Measurements from ENCODE around the gene PCDHGA2.

The PCDHGA2 gene

DNA sequence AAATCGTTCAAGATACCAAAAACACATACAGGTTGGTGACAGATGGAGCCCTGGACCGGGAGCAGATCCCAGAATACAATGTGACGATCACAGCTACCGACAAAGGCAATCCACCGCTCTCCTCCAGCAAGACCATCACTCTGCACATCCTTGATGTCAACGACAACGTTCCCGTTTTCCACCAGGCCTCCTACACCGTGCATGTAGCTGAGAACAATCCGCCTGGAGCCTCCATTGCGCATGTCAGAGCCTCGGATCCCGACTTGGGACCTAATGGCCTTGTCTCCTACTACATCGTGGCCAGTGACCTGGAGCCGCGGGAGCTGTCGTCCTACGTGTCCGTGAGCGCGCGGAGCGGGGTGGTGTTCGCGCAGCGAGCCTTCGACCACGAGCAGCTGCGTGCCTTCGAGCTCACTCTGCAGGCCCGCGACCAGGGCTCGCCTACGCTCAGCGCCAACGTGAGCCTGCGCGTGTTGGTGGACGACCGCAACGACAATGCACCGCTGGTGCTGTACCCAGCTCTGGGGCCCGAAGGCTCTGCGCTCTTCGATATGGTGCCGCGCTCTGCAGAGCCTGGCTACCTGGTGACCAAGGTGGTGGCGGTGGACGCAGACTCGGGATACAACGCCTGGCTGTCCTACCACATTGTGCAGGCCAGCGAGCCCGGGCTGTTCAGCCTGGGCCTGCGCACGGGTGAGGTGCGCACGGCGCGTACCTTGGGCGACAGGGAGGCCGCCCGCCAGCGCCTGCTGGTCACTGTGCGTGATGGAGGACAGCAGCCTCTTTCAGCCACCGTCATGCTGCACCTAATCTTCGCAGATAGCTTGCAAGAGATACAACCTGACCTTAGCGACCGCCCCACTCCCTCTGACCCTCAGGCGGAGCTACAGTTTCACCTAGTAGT lies 33.3 kb downstream of the PCDHGA2 start:
- no peak overlapping the region for H3K27ac ChIP-seq (ENCODE audit: extremely low read depth, low read depth, low read length)
- H3K4me3 ChIP-seq (ENCODE audit: low read depth, low read length): no peak overlapping the region
- CTCF ChIA-PET: interaction anchor here (0.9 to 3.3 kb wide), 8 partner anchors 16 to 194 kb away, joined by 3 to 22 read pairs (median 6); partner anchors contain the start of genes PCDHGA2, PCDHGA4, PCDHGB1 and PCDHGB5
- H3K9me3 ChIP-seq (ENCODE audit: control insufficient read depth, insufficient read depth, low read depth, low read length): no peaks in the 10 kb centered on the region; the same call in 1 of the 2 replicates
- H3K4me1 ChIP-seq (ENCODE audit: control insufficient read depth, insufficient read depth, low read length): no peaks in the 10 kb centered on the region
- no peaks in the 10 kb centered on the region for H3K36me3 ChIP-seq (ENCODE audit: control insufficient read depth in 2 of 2, insufficient read depth in 1 of 2, low read length in 2 of 2)
- TF ChIP-seq, protein P1, sequence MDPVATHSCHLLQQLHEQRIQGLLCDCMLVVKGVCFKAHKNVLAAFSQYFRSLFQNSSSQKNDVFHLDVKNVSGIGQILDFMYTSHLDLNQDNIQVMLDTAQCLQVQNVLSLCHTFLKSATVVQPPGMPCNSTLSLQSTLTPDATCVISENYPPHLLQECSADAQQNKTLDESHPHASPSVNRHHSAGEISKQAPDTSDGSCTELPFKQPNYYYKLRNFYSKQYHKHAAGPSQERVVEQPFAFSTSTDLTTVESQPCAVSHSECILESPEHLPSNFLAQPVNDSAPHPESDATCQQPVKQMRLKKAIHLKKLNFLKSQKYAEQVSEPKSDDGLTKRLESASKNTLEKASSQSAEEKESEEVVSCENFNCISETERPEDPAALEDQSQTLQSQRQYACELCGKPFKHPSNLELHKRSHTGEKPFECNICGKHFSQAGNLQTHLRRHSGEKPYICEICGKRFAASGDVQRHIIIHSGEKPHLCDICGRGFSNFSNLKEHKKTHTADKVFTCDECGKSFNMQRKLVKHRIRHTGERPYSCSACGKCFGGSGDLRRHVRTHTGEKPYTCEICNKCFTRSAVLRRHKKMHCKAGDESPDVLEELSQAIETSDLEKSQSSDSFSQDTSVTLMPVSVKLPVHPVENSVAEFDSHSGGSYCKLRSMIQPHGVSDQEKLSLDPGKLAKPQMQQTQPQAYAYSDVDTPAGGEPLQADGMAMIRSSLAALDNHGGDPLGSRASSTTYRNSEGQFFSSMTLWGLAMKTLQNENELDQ (tag by site-specific recombination; IDR thresholded peaks at IDR 0.05; ENCODE audit: low read depth): no peak
- TF ChIP-seq GLI4 (tag by site-specific recombination; IDR thresholded peaks at IDR 0.05) (no peak), ZNF202 (tag by site-specific recombination; IDR thresholded peaks at IDR 0.05; ENCODE audit: borderline replicate concordance) (no peak), ZNF561 (tag by site-specific recombination; IDR thresholded peaks at IDR 0.05; ENCODE audit: borderline replicate concordance) (no peak), ZNF843 (tag by site-specific recombination; IDR thresholded peaks at IDR 0.05) (no peak), WT1 (tag by site-specific recombination; IDR thresholded peaks at IDR 0.05) (no peak), GLI2 (tag by site-specific recombination; IDR thresholded peaks at IDR 0.05; ENCODE audit: borderline replicate concordance, low read depth) (no peak), ZNF571 (tag by site-specific recombination; IDR thresholded peaks at IDR 0.05) (no peak), GFI1B (tag by site-specific recombination; IDR thresholded peaks at IDR 0.05) (no peak), ZNF626 (tag by site-specific recombination; IDR thresholded peaks at IDR 0.05) (no peak), KLF8 (tag by site-specific recombination; IDR thresholded peaks at IDR 0.05) (no peak)
- TF ChIP-seq, protein P2, sequence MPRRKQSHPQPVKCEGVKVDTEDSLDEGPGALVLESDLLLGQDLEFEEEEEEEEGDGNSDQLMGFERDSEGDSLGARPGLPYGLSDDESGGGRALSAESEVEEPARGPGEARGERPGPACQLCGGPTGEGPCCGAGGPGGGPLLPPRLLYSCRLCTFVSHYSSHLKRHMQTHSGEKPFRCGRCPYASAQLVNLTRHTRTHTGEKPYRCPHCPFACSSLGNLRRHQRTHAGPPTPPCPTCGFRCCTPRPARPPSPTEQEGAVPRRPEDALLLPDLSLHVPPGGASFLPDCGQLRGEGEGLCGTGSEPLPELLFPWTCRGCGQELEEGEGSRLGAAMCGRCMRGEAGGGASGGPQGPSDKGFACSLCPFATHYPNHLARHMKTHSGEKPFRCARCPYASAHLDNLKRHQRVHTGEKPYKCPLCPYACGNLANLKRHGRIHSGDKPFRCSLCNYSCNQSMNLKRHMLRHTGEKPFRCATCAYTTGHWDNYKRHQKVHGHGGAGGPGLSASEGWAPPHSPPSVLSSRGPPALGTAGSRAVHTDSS (tag by site-specific recombination; IDR thresholded peaks at IDR 0.05): no peak
- TF ChIP-seq, protein P3, sequence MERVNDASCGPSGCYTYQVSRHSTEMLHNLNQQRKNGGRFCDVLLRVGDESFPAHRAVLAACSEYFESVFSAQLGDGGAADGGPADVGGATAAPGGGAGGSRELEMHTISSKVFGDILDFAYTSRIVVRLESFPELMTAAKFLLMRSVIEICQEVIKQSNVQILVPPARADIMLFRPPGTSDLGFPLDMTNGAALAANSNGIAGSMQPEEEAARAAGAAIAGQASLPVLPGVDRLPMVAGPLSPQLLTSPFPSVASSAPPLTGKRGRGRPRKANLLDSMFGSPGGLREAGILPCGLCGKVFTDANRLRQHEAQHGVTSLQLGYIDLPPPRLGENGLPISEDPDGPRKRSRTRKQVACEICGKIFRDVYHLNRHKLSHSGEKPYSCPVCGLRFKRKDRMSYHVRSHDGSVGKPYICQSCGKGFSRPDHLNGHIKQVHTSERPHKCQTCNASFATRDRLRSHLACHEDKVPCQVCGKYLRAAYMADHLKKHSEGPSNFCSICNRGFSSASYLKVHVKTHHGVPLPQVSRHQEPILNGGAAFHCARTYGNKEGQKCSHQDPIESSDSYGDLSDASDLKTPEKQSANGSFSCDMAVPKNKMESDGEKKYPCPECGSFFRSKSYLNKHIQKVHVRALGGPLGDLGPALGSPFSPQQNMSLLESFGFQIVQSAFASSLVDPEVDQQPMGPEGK (tag by site-specific recombination; IDR thresholded peaks at IDR 0.05): no peak
- POLR2A ChIA-PET: no interaction called here

- H3K4me3 ChIP-seq (ENCODE audit: low read depth, low read length): no peak within 1 kb of the TSS
- no peaks in the 10 kb centered on the region; the same call in 1 of the 2 replicates for H3K9me3 ChIP-seq (ENCODE audit: control insufficient read depth, insufficient read depth, low read depth, low read length)
- no peak for TF ChIP-seq ZNF335 (tag by site-specific recombination; conservative IDR thresholded peaks at IDR 0.05)
- peak; percentile 48 for TF ChIP-seq ZNF654 (tag by site-specific recombination; IDR thresholded peaks at IDR 0.05; ENCODE audit: low read depth)
- TF ChIP-seq ZNF2 (tag by site-specific recombination; IDR thresholded peaks at IDR 0.05): 0 out of 2 replicates have a peak, but pooled peaks have one; percentile 45
- no peaks in the 10 kb centered on the region for H3K36me3 ChIP-seq (ENCODE audit: control insufficient read depth in 2 of 2, insufficient read depth in 1 of 2, low read length in 2 of 2)
- CTCF ChIA-PET: interaction anchor here (0.5 to 3.3 kb wide), 20 partner anchors 18 to 591 kb away, joined by 3 to 14 read pairs (median 4); partner anchors contain the start of genes PCDHB11, PCDHB15, PCDHGA11 and PCDHGA8
- no peaks in the 10 kb centered on the region for H3K4me1 ChIP-seq (ENCODE audit: control insufficient read depth, insufficient read depth, low read length)
- POLR2A ChIA-PET: no interaction called here
- no peak within 1 kb of the TSS for H3K27ac ChIP-seq (ENCODE audit: extremely low read depth, low read depth, low read length)
These were observed 35.2 kb downstream of the PCDHGA2 start, which contains the start of gene PCDHGA6 for GRCh38 chr5:141373673-141374317. PCDHGA6 (plus strand) TSS chr5:141373891; CDS start chr5:141374084, 193 bp downstream.

Data from HEK293 (cell line).